ENCODE results near the gene EPG5. TPM values are rescaled to one million over a fixed set of nuclear protein-coding genes. Genes with fewer than 3 reads are reported as not detected.

EPG5 gene
- polyA plus RNA-seq, 4 donors = 18.1 to 24.2 (median 19.8) TPM

- DNase-seq (ENCODE audit: low read depth in 4 of 4, low spot score in 3 of 4) = no peak
These were observed 44.0 kb downstream of the EPG5 start for GRCh38 chr18:45923138-45923537.

- no peak for DNase-seq (ENCODE audit: low read depth in 4 of 4, low spot score in 3 of 4)
These were observed 46.8 kb downstream of the EPG5 start for GRCh38 chr18:45920367-45920766.

- no peak for DNase-seq (ENCODE audit: low read depth in 4 of 4, low spot score in 3 of 4)
These were observed 50.8 kb downstream of the EPG5 start for GRCh38 chr18:45916302-45916701.

DNA sequence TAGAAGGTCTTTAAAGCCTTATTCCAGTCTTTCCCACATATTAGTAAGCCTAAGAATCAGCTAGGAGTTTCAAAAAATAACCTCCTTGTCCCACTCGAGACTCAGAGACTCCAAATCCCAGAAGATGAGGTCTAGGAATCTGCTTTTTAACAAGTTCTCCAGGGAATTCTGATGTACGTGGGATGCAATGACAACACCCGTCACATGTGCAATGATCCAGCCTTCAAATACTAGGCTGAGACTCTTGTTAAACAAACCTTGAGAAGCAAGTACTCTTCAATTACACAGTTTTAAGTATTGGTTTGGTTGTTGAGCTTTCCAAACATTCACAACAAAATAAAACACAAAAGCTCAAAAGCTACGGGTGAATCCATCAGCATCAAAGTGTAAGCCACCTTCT is 53.9 kb downstream of the EPG5 start:
- DNase-seq (ENCODE audit: low read depth in 4 of 4, low spot score in 3 of 4) = no peak

GRCh38 chr18:45910405-45911023 is 56.6 kb downstream of the EPG5 start:
- peak in 1 of 4 donors; percentile 5 for DNase-seq (ENCODE audit: low read depth in 4 of 4, low spot score in 3 of 4)

- DNase-seq (ENCODE audit: low read depth in 4 of 4, low spot score in 3 of 4) = no peak
These were observed 65.4 kb downstream of the EPG5 start for GRCh38 chr18:45901654-45902210.

DNA sequence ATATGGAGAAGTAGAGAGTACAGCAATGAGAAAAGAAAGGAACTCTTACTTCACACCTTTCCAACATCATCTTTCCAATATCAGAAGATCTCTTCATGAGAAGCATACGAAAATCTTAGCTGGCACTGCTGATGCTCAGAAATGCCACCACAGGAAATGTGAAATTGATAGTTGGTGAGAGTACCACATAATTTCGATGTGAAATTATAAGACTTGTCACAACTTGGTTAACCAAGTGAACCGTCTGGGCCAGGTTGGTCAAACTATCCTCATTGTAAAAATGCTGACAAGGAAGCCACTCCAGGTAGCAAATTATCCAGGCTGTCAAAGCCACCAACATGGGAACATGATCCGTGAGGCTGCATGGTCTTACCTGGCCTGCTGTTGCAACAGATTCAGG is 66.5 kb downstream of the EPG5 start:
- DNase-seq (ENCODE audit: low read depth in 4 of 4, low spot score in 3 of 4) = no peak

- DNase-seq (ENCODE audit: low read depth in 4 of 4, low spot score in 3 of 4) = no peak
These were observed 70.1 kb downstream of the EPG5 start for GRCh38 chr18:45896991-45897390.

- DNase-seq (ENCODE audit: low read depth in 4 of 4, low spot score in 3 of 4) = no peak
These were observed 70.7 kb downstream of the EPG5 start for GRCh38 chr18:45896452-45896851.

DNA sequence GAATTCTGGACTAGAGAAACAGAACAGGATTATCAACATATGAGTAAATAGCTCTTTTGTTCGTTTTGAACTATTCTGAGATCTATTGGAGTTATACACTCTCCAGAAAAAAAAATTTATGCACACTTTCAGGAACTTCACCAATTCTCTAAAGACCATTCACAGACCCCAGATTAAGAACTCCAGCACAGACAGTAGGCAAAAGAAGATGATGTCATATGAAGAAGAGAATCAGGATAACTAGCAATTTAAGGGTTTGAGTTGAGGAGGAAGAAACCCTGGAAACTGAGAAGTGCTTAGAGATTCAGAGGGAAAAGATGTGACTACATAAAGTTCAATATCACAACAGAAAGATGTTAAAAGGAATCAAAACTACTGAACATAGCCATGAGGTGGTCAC is 71.8 kb downstream of the EPG5 start:
- no peak for DNase-seq (ENCODE audit: low read depth in 4 of 4, low spot score in 3 of 4)

GRCh38 chr18:45894818-45895217 is 72.3 kb downstream of the EPG5 start:
- DNase-seq (ENCODE audit: low read depth in 4 of 4, low spot score in 3 of 4) = no peak

DNA sequence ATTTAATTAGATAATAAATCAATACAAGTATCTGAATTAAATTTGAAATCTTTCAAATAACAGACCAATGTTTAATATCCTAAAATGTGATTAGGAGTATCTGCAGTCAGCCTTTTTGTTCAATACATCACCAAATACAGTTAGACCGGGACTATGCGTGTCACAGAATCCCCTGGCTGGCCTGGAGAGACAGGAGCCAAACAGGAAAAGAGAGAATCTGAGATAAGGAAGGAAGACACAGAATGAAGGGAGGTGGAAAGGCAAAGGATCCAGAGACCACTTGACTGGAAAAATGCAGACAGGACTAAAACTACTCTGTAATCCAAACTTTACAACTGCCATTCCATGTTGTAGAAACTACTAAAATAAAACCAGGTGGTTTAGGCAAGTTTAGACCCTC is 75.3 kb downstream of the EPG5 start:
- no peak for DNase-seq (ENCODE audit: low read depth in 4 of 4, low spot score in 3 of 4)

- DNase-seq (ENCODE audit: low read depth in 4 of 4, low spot score in 3 of 4) = no peak
These were observed 76.5 kb downstream of the EPG5 start for GRCh38 chr18:45890606-45891005.

GRCh38 chr18:45889419-45890064 is 77.6 kb downstream of the EPG5 start:
- no peak for DNase-seq (ENCODE audit: low read depth in 4 of 4, low spot score in 3 of 4)

DNA sequence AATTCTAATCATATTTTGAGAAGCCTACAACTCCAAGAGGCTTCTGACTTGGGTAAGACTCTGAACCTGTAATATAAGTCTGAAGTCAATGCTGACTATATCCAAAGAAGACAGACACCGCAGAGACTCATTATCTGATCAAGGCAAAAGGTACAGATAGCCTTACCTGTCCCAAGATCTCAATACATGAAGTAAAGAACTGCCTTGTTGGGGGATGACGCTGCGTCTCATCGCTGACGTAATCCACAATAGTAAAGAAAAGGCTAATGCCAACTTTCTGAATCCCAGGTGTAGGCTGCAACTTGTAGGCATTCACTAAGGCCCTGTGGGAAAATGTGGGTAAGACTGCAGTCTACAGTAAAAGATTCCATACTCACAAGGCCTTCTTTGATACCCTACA is 79.5 kb downstream of the EPG5 start:
- DNase-seq (ENCODE audit: low read depth in 4 of 4, low spot score in 3 of 4) = no peak

DNA sequence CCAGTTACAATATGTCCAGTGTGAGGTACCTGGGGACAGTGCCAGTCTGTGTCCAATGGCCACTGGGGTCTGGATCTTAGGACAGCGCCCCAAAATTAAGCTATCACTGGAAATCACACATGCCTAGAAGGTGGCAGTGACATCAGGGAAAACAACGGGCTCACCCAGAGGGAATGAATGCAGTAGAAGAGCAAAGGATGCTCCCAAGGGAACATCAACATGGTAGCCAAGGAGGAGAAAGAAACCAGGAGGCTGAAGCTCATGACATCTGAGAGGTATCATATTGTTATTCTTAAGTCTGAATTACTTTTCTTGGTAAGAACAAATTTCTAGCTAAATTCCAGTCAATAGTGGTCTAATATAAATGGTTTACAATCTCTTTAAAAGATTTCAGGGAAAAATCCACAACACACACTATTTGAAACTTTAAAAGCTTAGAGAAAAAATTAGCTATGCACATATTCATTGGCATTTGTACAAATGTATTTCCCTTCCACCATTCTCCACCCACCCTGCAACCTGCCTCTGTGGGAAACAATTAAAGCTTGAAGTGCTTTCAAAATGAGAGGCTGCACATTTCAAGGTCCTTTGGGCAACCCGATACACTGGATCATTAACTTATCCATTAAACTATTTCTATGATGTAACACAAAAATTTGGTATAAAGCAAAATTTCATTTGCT is 86.1 kb downstream of the EPG5 start:
- DNase-seq (ENCODE audit: low read depth in 4 of 4, low spot score in 3 of 4) = no peak

DNA sequence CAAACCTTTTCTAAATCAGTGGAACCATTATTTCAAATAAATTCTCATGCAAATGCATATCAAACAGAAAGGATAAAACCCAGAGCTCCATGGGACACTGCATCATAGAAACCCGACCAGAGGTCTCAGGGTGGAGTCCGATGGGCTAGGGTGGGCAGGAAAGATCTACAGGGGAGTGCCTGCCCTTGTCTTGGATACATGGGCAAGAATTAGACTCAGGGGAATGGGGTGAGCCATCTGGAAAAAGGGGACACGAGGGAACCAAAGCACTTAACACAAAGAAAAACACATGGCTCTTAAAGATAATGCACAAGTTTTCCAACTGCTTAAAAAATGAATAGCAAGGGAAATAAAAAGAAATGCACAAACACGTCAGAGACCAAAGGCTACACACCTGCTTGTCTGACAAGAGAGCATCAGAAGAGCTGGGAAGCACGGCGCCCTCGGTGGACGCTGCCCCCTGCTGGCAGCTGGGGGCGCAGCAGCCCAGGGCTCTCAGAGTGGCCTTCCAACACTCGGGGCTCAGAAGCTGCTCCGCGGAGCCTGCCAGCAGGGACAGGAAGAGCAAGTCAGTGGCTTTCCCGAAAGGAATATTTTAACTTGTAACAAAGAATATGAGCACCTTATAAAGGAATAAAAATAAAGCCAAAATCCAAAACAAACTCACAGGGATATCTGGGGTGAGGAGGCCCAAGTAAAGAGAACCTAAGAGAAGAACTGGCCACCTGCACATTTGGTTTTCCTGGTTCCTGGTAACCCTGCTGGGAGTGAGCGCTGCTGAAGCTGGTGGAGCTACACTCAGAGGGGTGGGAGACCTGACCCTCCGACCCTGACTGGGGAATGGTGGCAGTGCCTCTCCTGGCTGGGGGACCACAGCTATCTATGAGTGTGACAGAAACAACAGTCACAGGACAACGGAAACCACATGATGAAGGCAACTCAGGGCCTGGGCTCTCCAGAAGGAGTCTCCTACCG is 87.2 kb downstream of the EPG5 start:
- peak; percentile 33 to 61 (median 51) for DNase-seq (ENCODE audit: low read depth in 4 of 4, low spot score in 3 of 4)

DNA sequence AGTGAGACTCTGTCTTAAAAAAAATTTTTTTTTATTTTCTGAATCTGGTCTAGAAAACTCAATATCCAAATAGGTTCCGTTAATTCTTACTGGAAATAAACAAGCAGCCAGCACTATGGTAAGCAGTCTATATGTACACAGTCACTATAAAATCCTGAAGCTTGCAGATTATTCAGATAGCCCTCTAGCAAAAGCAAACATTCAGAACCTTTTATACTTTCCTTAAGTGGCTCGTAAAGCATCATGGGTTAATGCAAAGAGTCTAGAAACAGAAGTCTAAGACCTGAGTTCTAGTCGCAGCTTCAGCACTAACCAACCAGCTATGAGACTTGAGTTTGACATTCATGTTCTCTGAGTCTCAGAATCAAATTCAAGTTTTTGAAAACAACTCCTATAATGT is 89.7 kb downstream of the EPG5 start:
- DNase-seq (ENCODE audit: low read depth in 4 of 4, low spot score in 3 of 4) = no peak

GRCh38 chr18:45876161-45876560 is 91.0 kb downstream of the EPG5 start:
- no peak for DNase-seq (ENCODE audit: low read depth in 4 of 4, low spot score in 3 of 4)

- no peak for DNase-seq (ENCODE audit: low read depth in 4 of 4, low spot score in 3 of 4)
These were observed 92.5 kb downstream of the EPG5 start for GRCh38 chr18:45874491-45875184.
